HepG2 (cell line): ENCODE results near the gene ZNF24. TPM values are rescaled to one million over a fixed set of nuclear protein-coding genes. Genes with fewer than 3 reads are reported as not detected.
A peak's percentile ranks its signal among the peaks of the same experiment; 100 is the strongest.

Source experiments
- ATF1 ChIP-seq: IDR thresholded peaks from 2 replicates; pipeline ENCODE4 v1.6.1; 2016; ENCODE audit warnings: mild to moderate bottlenecking, control low read depth
- BCLAF1 ChIP-seq: fragments of 450-650 bp; IDR thresholded peaks from 2 replicates; pipeline ENCODE4 v1.6.1; 2017; ENCODE audit warnings: mild to moderate bottlenecking
- CEBPG ChIP-seq: IDR thresholded peaks from 2 replicates; pipeline ENCODE4 v1.6.1; 2016
- CHD2 ChIP-seq: IDR thresholded peaks from 2 replicates; pipeline ENCODE4 v1.6.1; 2011; ENCODE audit warnings: low read depth, low read length, improper control_type of control experiment
- DZIP1 ChIP-seq: sonication (generic); formaldehyde crosslinking; IDR thresholded peaks from 2 replicates; pipeline ENCODE4 v1.5.0; 2020; ENCODE audit warnings: mild to moderate bottlenecking, missing genetic modification reagents
- FOXK1 ChIP-seq: sonication (generic); formaldehyde crosslinking; IDR thresholded peaks from 2 replicates; pipeline ENCODE4 v1.4.0; 2020; ENCODE audit warnings: low read depth, missing genetic modification reagents, borderline replicate concordance
- FOXM1 ChIP-seq: sonication (generic); formaldehyde crosslinking; IDR thresholded peaks from 2 replicates; pipeline ENCODE4 v1.5.0; 2020; ENCODE audit warnings: missing genetic modification reagents
- FOXP4 ChIP-seq: sonication (generic); formaldehyde crosslinking; IDR thresholded peaks from 2 replicates; pipeline ENCODE4 v1.4.0; 2020; ENCODE audit warnings: missing genetic modification reagents
- HMGA1 ChIP-seq: sonication (generic); formaldehyde crosslinking; conservative IDR thresholded peaks from 2 replicates; pipeline ENCODE4 v1.4.0; 2020; ENCODE audit warnings: missing genetic modification reagents
- HOXA3 ChIP-seq: sonication (generic); formaldehyde crosslinking; IDR thresholded peaks from 2 replicates; pipeline ENCODE4 v1.5.0; 2020; ENCODE audit warnings: missing genetic modification reagents
- KLF16 ChIP-seq, 2 experiments: sonication (generic) in 1 of 2; formaldehyde crosslinking in 1 of 2; IDR thresholded peaks; 2 replicates each; pipeline versions ENCODE4 v1.6.1 to v1.8.0; 2016 to 2023; ENCODE audit warnings: missing genetic modification reagents in 2 of 2, missing compliant biosample characterization in 1 of 2
- RAD51 ChIP-seq: fragments of 450-650 bp; IDR thresholded peaks from 2 replicates; pipeline ENCODE4 v1.6.1; 2016; ENCODE audit warnings: borderline replicate concordance
- RBM39 ChIP-seq: fragments of 200-400 bp; formaldehyde crosslinking; IDR thresholded peaks from one replicate; pipeline ENCODE4 v1.6.1; 2018; ENCODE audit warnings: antibody characterized with exemption, mild to moderate bottlenecking, low read depth, low read length; ENCODE audit not compliant: poor library complexity, severe bottlenecking
- RFXANK ChIP-seq: IDR thresholded peaks from 2 replicates; pipeline ENCODE4 v1.6.1; 2016
- RXRA ChIP-seq: sonication (generic); formaldehyde crosslinking; IDR thresholded peaks from 2 replicates; pipeline ENCODE4 v1.5.1; 2020; ENCODE audit warnings: missing genetic modification reagents
- SIX4 ChIP-seq: sonication (generic); formaldehyde crosslinking; IDR thresholded peaks from 2 replicates; pipeline ENCODE4 v1.4.0; 2020; ENCODE audit warnings: missing genetic modification reagents
- TCF7L2 ChIP-seq: IDR thresholded peaks from 2 replicates; pipeline ENCODE4 v1.6.1; 2011; ENCODE audit warnings: mild to moderate bottlenecking, low read depth, low read length, moderate library complexity
- THYN1 ChIP-seq: sonication (generic); formaldehyde crosslinking; IDR thresholded peaks from 2 replicates; pipeline ENCODE4 v1.8.1; 2023; ENCODE audit warnings: low read depth, mild to moderate bottlenecking, moderate library complexity, missing genetic modification reagents, borderline replicate concordance
- ZFP90 ChIP-seq: sonication (generic); formaldehyde crosslinking; IDR thresholded peaks from 2 replicates; pipeline ENCODE4 v1.8.0; 2022; ENCODE audit warnings: missing genetic modification reagents, mild to moderate bottlenecking, inconsistent platforms, borderline replicate concordance
- ZNF335 ChIP-seq: sonication (generic); formaldehyde crosslinking; IDR thresholded peaks from 2 replicates; pipeline ENCODE4 v1.4.0; 2020; ENCODE audit warnings: missing genetic modification reagents
- ZNF382 ChIP-seq: sonication (generic); formaldehyde crosslinking; IDR thresholded peaks from 2 replicates; pipeline ENCODE4 v1.5.0; 2020; ENCODE audit warnings: missing genetic modification reagents, mild to moderate bottlenecking, borderline replicate concordance
- ZNF607 ChIP-seq: sonication (generic); formaldehyde crosslinking; IDR thresholded peaks from 2 replicates; pipeline ENCODE4 v1.5.1; 2020; ENCODE audit warnings: missing genetic modification reagents, mild to moderate bottlenecking, borderline replicate concordance
- ZNF782 ChIP-seq: sonication (generic); formaldehyde crosslinking; IDR thresholded peaks from 2 replicates; pipeline ENCODE4 v1.4.0; 2020; ENCODE audit warnings: missing genetic modification reagents, mild to moderate bottlenecking, borderline replicate concordance
- ZNF788 ChIP-seq: sonication (generic); formaldehyde crosslinking; IDR thresholded peaks from 2 replicates; pipeline ENCODE4 v1.5.0; 2020; ENCODE audit warnings: mild to moderate bottlenecking, missing genetic modification reagents, borderline replicate concordance
- ZNF792 ChIP-seq: IDR thresholded peaks from 2 replicates; pipeline ENCODE4 v1.6.1; 2016
- polyA plus RNA-seq, 8 experiments: library from polyadenylated mRNA; depleted of rRNA in 3 of 8; stranded (reverse) in 7 of 8; unstranded in 1 of 8; fragments of >200 nt; fragmentation: Illumina TruSeq in 4 of 8; extraction: Trizol in 4 of 8; gene quantifications; 2 replicates each; pipeline versions ENCODE4 v1.2.1 to v1.2.3, GENCODE V29; 2011 to 2016; ENCODE audit warnings: low read depth in 4 of 8, missing spikeins in 1 of 8, mixed read lengths in 1 of 8; ENCODE audit not compliant: insufficient read depth in 1 of 8
- total RNA-seq, 5 experiments: library from RNA; depleted of rRNA; stranded (reverse); fragments of >200 nt; fragmentation: Illumina TruSeq; extraction: Trizol; gene quantifications; 2 replicates each; pipeline ENCODE4 v1.2.3, GENCODE V29; 2016; ENCODE audit warnings: low read depth in 1 of 5

ZNF24 gene
- total and polyA plus RNA-seq, 2 of the 13 experiments (the other 11 are each of a cell fraction or from before 2014, with no cell fraction given): 19.5 to 41.1 TPM

- TF ChIP-seq ZNF335 (peak; percentile 93), RAD51 (no peak), RBM39 (peak; percentile 69), KLF16 (CRISPR knock-in tag; IDR thresholded peaks at IDR 0.05) (peak in 1 of 2 experiments; percentile 94; a peak in 2 of 4 replicates), FOXM1 (no peak), HMGA1 (CRISPR knock-in tag) (no peak), ZNF382 (CRISPR knock-in tag) (no peak), CEBPG (CRISPR knock-in tag) (peak; percentile 3; the same call in 1 of the 2 replicates), ZNF792 (CRISPR knock-in tag) (peak; percentile 73; the same call in 1 of the 2 replicates), THYN1 (no peak), TCF7L2 (no peak), RXRA (CRISPR knock-in tag) (peak; percentile 85), ZNF788 (CRISPR knock-in tag) (peak; percentile 94; the same call in 1 of the 2 replicates), SIX4 (CRISPR knock-in tag) (no peak), ZNF607 (CRISPR knock-in tag) (peak; percentile 94; the same call in 1 of the 2 replicates), DZIP1 (CRISPR knock-in tag) (no peak), ZFP90 (CRISPR knock-in tag) (peak; percentile 92; the same call in 1 of the 2 replicates), FOXP4 (CRISPR knock-in tag) (peak; percentile 51; the same call in 1 of the 2 replicates), ZNF782 (CRISPR knock-in tag) (peak; percentile 81; the same call in 1 of the 2 replicates), HOXA3 (CRISPR knock-in tag) (peak; percentile 96), RFXANK (CRISPR knock-in tag) (no peak), ATF1 (CRISPR knock-in tag) (peak; percentile 65), CHD2 (no peak), BCLAF1 (no peak), FOXK1 (peak; percentile 74)
Measured at GRCh38 chr18:35290094-35290735, 54.0 kb downstream of the ZNF24 start, which contains the start of gene ZSCAN30 (continued).
